Transverse colon (tissue), 4 donors: ENCODE results near the gene MYL2.

Experiments
- CTCF ChIP-seq, 5 experiments: fragments of 200-600 bp in 3 of 5; fragments of 450-650 bp in 2 of 5; sonication (generic) in 3 of 5; IDR thresholded peaks; 1 replicate in 2 of 5; 2 replicates in 3 of 5; pipeline ENCODE4 v1.5.1; 2016 to 2017; ENCODE audit warnings: antibody characterized with exemption in 5 of 5, inconsistent platforms in 3 of 5, mild to moderate bottlenecking in 2 of 5, moderate library complexity in 1 of 5
- EP300 ChIP-seq: sonication (generic); formaldehyde crosslinking; IDR thresholded peaks from one replicate; pipeline ENCODE4 v1.6.1; 2017; ENCODE audit warnings: antibody characterized with exemption, low read depth
- POLR2A ChIP-seq: fragments of 450-650 bp; IDR thresholded peaks from one replicate; pipeline ENCODE4 v1.6.1; 2016; ENCODE audit warnings: antibody characterized with exemption, mild to moderate bottlenecking, moderate library complexity
- POLR2AphosphoS5 ChIP-seq, 3 donors: sonication (generic); formaldehyde crosslinking; IDR thresholded peaks; one replicate each; pipeline ENCODE4 v1.6.1; 2016; ENCODE audit warnings: antibody characterized with exemption in 3 of 3

GRCh38 chr12:110906083-110906482 is 14.3 kb downstream of the MYL2 start:
- no peak for TF ChIP-seq CTCF (IDR thresholded peaks at IDR 0.05)
- TF ChIP-seq POLR2A = no peak
- no peak for TF ChIP-seq POLR2AphosphoS5 (IDR thresholded peaks at IDR 0.05)
- TF ChIP-seq EP300 = no peak
